WTC11 (cell line): Measurements from ENCODE around the gene TXNRD1.

Experiments
- ATF1 ChIP-seq: sonication (generic); formaldehyde crosslinking; IDR thresholded peaks from 2 replicates; pipeline ENCODE4 v1.8.1; 2023; ENCODE audit warnings: mild to moderate bottlenecking, moderate library complexity, missing genetic modification reagents
- ESRRA ChIP-seq: sonication (generic); formaldehyde crosslinking; IDR thresholded peaks from 2 replicates; pipeline ENCODE4 v1.8.1; 2022; ENCODE audit warnings: mild to moderate bottlenecking, missing genetic modification reagents, borderline replicate concordance
- FOXJ3 ChIP-seq: sonication (generic); formaldehyde crosslinking; IDR thresholded peaks from 2 replicates; pipeline ENCODE4 v1.9.0; 2021; ENCODE audit warnings: missing genetic modification reagents, mild to moderate bottlenecking, borderline replicate concordance
- SP1 ChIP-seq: sonication (generic); formaldehyde crosslinking; conservative IDR thresholded peaks from 2 replicates; pipeline ENCODE4 v1.8.1; 2022; ENCODE audit warnings: missing genetic modification reagents
- ZNF121 ChIP-seq: sonication (generic); formaldehyde crosslinking; IDR thresholded peaks from 2 replicates; pipeline ENCODE4 v1.8.0; 2023; ENCODE audit warnings: missing genetic modification reagents
- ZNF232 ChIP-seq: sonication (generic); formaldehyde crosslinking; IDR thresholded peaks from 2 replicates; pipeline ENCODE4 v1.8.0; 2022; ENCODE audit warnings: mild to moderate bottlenecking, missing genetic modification reagents
- TF ChIP-seq, protein P1 (sequence below): fragments of 200-600 bp; IDR thresholded peaks from 2 replicates; pipeline ENCODE4 v1.8.0; 2022; ENCODE audit warnings: antibody characterized with exemption
- TF ChIP-seq, protein P2 (sequence below): sonication (generic); formaldehyde crosslinking; IDR thresholded peaks from 2 replicates; pipeline ENCODE4 v1.8.1; 2023; ENCODE audit warnings: mild to moderate bottlenecking, missing genetic modification reagents, moderate library complexity
- TF ChIP-seq, protein P3 (sequence below): sonication (generic); formaldehyde crosslinking; IDR thresholded peaks from 2 replicates; pipeline ENCODE4 v1.8.0; 2022; ENCODE audit warnings: mild to moderate bottlenecking, missing genetic modification reagents
- TF ChIP-seq, protein P4 (sequence below): sonication (generic); formaldehyde crosslinking; conservative IDR thresholded peaks from 2 replicates; pipeline ENCODE4 v1.8.1; 2022; ENCODE audit warnings: mild to moderate bottlenecking, missing genetic modification reagents
- TF ChIP-seq, protein P5 (sequence below): sonication (generic); formaldehyde crosslinking; IDR thresholded peaks from 2 replicates; pipeline ENCODE4 v1.8.1; 2022; ENCODE audit warnings: low read depth, missing genetic modification reagents, borderline replicate concordance
- TF ChIP-seq, protein P6 (sequence below): sonication (generic); formaldehyde crosslinking; IDR thresholded peaks from 2 replicates; pipeline ENCODE4 v1.8.0; 2022; ENCODE audit warnings: missing genetic modification reagents

DNA sequence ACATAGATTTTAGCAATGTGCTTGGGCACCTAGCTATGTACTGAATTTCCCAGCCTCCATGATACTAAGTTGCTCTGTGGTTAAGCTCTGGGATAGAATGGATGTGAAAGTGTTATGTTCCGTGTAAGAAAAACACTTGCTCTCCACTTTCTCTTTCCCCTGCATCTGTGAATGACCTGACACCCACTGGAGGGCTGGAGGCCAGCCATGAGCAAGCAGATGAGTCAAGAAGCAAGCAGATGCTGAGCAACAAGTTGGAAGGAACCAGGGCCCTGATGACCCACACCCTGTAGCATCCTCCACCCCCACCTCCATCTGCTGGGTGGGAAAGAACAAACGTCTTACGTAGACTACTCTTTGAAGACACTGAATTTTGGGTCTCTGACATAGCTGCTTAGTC is 144.6 kb downstream of the TXNRD1 start:
- TF ChIP-seq ZNF121 (CRISPR knock-in tag) (no peak), ATF1 (CRISPR knock-in tag) (no peak), ZNF232 (CRISPR knock-in tag) (no peak), SP1 (CRISPR knock-in tag) (no peak), FOXJ3 (no peak), ESRRA (CRISPR knock-in tag) (no peak)
- TF ChIP-seq, protein P1, sequence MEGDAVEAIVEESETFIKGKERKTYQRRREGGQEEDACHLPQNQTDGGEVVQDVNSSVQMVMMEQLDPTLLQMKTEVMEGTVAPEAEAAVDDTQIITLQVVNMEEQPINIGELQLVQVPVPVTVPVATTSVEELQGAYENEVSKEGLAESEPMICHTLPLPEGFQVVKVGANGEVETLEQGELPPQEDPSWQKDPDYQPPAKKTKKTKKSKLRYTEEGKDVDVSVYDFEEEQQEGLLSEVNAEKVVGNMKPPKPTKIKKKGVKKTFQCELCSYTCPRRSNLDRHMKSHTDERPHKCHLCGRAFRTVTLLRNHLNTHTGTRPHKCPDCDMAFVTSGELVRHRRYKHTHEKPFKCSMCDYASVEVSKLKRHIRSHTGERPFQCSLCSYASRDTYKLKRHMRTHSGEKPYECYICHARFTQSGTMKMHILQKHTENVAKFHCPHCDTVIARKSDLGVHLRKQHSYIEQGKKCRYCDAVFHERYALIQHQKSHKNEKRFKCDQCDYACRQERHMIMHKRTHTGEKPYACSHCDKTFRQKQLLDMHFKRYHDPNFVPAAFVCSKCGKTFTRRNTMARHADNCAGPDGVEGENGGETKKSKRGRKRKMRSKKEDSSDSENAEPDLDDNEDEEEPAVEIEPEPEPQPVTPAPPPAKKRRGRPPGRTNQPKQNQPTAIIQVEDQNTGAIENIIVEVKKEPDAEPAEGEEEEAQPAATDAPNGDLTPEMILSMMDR, result no peak
- TF ChIP-seq, protein P2, sequence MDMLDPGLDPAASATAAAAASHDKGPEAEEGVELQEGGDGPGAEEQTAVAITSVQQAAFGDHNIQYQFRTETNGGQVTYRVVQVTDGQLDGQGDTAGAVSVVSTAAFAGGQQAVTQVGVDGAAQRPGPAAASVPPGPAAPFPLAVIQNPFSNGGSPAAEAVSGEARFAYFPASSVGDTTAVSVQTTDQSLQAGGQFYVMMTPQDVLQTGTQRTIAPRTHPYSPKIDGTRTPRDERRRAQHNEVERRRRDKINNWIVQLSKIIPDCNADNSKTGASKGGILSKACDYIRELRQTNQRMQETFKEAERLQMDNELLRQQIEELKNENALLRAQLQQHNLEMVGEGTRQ (CRISPR knock-in tag), result no peak
- TF ChIP-seq, protein P3, sequence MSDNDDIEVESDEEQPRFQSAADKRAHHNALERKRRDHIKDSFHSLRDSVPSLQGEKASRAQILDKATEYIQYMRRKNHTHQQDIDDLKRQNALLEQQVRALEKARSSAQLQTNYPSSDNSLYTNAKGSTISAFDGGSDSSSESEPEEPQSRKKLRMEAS (CRISPR knock-in tag), result no peak
- TF ChIP-seq, protein P4, sequence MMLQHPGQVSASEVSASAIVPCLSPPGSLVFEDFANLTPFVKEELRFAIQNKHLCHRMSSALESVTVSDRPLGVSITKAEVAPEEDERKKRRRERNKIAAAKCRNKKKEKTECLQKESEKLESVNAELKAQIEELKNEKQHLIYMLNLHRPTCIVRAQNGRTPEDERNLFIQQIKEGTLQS, result no peak
- TF ChIP-seq, protein P5, sequence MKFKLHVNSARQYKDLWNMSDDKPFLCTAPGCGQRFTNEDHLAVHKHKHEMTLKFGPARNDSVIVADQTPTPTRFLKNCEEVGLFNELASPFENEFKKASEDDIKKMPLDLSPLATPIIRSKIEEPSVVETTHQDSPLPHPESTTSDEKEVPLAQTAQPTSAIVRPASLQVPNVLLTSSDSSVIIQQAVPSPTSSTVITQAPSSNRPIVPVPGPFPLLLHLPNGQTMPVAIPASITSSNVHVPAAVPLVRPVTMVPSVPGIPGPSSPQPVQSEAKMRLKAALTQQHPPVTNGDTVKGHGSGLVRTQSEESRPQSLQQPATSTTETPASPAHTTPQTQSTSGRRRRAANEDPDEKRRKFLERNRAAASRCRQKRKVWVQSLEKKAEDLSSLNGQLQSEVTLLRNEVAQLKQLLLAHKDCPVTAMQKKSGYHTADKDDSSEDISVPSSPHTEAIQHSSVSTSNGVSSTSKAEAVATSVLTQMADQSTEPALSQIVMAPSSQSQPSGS (CRISPR knock-in tag), result no peak
- TF ChIP-seq, protein P6, sequence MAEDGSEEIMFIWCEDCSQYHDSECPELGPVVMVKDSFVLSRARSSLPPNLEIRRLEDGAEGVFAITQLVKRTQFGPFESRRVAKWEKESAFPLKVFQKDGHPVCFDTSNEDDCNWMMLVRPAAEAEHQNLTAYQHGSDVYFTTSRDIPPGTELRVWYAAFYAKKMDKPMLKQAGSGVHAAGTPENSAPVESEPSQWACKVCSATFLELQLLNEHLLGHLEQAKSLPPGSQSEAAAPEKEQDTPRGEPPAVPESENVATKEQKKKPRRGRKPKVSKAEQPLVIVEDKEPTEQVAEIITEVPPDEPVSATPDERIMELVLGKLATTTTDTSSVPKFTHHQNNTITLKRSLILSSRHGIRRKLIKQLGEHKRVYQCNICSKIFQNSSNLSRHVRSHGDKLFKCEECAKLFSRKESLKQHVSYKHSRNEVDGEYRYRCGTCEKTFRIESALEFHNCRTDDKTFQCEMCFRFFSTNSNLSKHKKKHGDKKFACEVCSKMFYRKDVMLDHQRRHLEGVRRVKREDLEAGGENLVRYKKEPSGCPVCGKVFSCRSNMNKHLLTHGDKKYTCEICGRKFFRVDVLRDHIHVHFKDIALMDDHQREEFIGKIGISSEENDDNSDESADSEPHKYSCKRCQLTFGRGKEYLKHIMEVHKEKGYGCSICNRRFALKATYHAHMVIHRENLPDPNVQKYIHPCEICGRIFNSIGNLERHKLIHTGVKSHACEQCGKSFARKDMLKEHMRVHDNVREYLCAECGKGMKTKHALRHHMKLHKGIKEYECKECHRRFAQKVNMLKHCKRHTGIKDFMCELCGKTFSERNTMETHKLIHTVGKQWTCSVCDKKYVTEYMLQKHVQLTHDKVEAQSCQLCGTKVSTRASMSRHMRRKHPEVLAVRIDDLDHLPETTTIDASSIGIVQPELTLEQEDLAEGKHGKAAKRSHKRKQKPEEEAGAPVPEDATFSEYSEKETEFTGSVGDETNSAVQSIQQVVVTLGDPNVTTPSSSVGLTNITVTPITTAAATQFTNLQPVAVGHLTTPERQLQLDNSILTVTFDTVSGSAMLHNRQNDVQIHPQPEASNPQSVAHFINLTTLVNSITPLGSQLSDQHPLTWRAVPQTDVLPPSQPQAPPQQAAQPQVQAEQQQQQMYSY (CRISPR knock-in tag), result no peak
